Measurements from ENCODE around the gene NFIA. TPM values are rescaled to one million over a fixed set of nuclear protein-coding genes. Genes with fewer than 3 reads are reported as not detected.
"Not testable (repeated sequence)": the region's sequence is repeated elsewhere in the genome, so short reads cannot be mapped to it uniquely, and the experiment has no call there.

NFIA gene
- total and polyA plus RNA-seq, 5 donors from 2014 or later: 0.86 to 3.9 (median 1.7) TPM

DNA sequence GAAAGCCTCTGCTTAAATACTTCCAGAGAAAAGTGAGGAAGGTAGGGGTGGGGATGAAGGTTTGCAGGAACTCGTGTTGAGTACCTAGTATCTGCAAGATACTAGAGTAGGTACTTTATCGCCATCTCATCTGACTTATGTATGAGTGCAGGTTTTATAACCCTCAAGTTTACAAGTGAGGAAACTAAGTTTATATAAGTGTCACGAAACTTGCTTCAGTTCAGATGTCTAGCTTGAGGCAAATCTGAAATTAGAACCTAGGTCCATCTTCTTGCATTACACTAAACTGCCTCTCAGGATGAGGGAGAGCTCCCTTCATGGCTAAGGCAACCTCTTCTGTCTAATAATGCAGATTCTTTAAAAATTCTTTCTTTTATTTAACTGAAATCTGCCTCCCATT, 43.5 kb downstream of the NFIA start:
- Histone ChIP-seq H3K36me3 (ENCODE audit: control insufficient read depth, insufficient read depth, low read length) (no peaks in the 10 kb centered on the region), H3K9me3 (ENCODE audit: control insufficient read depth in 2 of 2, low read length in 2 of 2) (no peaks in the 10 kb centered on the region), H3K4me3 (ENCODE audit: low read depth, low read length) (no peak overlapping the region), H3K4me1 (ENCODE audit: control insufficient read depth, insufficient read depth, low read length, poor library complexity, severe bottlenecking) (no peaks in the 10 kb centered on the region), H3K27me3 (ENCODE audit: control insufficient read depth, insufficient read depth, low read length) (peaks cover 3% of the 10 kb centered on the region), H3K27ac (ENCODE audit: insufficient read depth, low read length, poor library complexity, severe bottlenecking) (no peak overlapping the region)
- ATAC-seq (ENCODE audit: low read depth in 2 of 2) (no peak), DNase-seq (no peak)
- H3K9me3 Mint-ChIP-seq: peaks cover 0 to 2% (median 0%) of the 10 kb centered on the region in 7 donors
- no peak overlapping the region for H3K27ac Mint-ChIP-seq
- H3K27me3 Mint-ChIP-seq: peaks cover 5% of the 10 kb centered on the region
- no peaks in the 10 kb centered on the region for H3K36me3 Mint-ChIP-seq
- H3K4me1 Mint-ChIP-seq: no peaks in the 10 kb centered on the region
- no peak overlapping the region for H3K4me3 Mint-ChIP-seq

DNA sequence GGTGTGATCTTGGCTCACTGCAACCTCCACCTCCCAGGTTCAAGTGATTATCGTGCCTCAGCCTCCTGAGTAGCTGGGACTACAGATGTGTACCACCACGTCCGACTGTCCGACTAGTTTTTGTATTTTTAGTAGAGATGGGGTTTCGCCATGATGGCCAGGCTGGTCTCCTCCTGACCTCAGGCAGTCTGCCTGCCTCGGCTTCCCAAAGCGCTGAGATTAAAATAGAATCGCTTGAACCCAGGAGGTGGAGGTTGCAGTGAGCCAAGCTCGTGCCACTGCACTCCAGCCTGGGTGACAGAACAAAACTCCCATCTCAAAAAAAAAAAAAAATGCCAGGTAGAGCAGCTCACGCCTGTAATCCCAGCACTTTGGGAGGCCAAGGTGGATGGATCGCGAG, 44.5 kb downstream of the NFIA start:
- not testable (repeated sequence) for H3K36me3 Mint-ChIP-seq; H3K36me3 ChIP-seq (ENCODE audit: control insufficient read depth, insufficient read depth, low read length); H3K27ac ChIP-seq (ENCODE audit: insufficient read depth, low read length, poor library complexity, severe bottlenecking); H3K27me3 ChIP-seq (ENCODE audit: control insufficient read depth, insufficient read depth, low read length); H3K27me3 Mint-ChIP-seq; H3K9me3 ChIP-seq (ENCODE audit: control insufficient read depth in 2 of 2, low read length in 2 of 2); H3K4me3 Mint-ChIP-seq; H3K4me1 Mint-ChIP-seq; H3K4me3 ChIP-seq (ENCODE audit: low read depth, low read length); H3K9me3 Mint-ChIP-seq; H3K4me1 ChIP-seq (ENCODE audit: control insufficient read depth, insufficient read depth, low read length, poor library complexity, severe bottlenecking); ATAC-seq (ENCODE audit: low read depth in 2 of 2); DNase-seq; H3K27ac Mint-ChIP-seq

DNA sequence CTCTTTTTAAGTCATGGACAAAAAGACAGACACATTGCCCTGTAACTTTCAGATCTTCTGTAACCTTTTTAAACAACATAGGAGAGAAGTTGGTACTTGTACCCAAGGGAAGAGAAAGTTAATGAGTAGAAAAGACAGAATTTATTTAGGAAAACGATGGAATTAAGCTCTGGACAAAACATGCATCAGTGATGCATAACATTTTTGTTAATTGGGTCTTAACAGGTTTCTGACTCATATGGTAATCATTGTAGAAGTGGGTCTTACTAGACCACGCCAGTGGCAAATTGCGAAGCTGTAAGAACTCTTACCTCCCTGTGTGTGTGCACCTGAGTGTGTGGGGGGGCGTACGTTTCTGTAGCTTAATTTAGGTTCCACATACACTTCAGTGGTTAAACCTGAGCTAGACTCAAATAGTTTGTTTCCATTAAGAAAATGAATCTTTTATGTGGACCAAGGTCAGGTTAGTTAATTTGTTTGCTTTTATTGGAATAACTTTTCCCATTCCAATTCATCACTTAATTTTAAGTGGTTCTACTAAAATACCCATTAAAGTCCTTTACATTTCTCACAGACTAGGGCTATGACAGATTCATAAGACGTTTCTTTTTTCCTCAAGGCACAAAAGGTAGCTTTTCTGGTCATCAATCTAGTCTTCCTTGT, 48.1 kb downstream of the NFIA start:
- Histone ChIP-seq H3K27me3 (ENCODE audit: control insufficient read depth, insufficient read depth, low read length) (peaks cover 2% of the 10 kb centered on the region), H3K4me1 (ENCODE audit: control insufficient read depth, insufficient read depth, low read length, poor library complexity, severe bottlenecking) (no peaks in the 10 kb centered on the region), H3K4me3 (ENCODE audit: low read depth, low read length) (no peak overlapping the region), H3K9me3 (ENCODE audit: control insufficient read depth in 2 of 2, low read length in 2 of 2) (no peaks in the 10 kb centered on the region), H3K36me3 (ENCODE audit: control insufficient read depth, insufficient read depth, low read length) (no peaks in the 10 kb centered on the region), H3K27ac (ENCODE audit: insufficient read depth, low read length, poor library complexity, severe bottlenecking) (no peak overlapping the region)
- Mint-ChIP-seq H3K36me3 (no peaks in the 10 kb centered on the region), H3K27me3 (no peaks in the 10 kb centered on the region), H3K4me3 (no peak overlapping the region), H3K27ac (no peak overlapping the region), H3K4me1 (no peaks in the 10 kb centered on the region), H3K9me3 (peaks cover 0 to 2% (median 0%) of the 10 kb centered on the region in 7 donors)
- DNase-seq (no peak), ATAC-seq (ENCODE audit: low read depth in 2 of 2) (no peak)

DNA sequence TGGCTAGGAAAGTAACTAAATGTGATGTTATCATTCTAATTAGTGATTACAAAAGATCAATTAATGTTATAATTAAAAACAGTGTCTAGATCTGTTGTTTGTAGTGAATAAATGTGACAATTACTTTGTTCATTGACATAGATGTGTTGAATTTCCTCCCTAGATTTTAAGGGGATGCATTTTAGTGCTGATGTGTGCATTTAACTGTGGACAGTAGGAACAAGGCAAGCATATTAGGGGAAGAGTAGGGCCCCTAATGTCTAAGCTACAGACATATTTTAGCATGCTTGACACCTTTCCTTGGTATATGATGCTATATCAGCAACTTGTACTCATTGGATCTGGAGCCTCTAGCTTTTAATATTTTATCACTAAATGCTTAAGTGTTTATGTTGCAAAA, 48.9 kb downstream of the NFIA start:
- Mint-ChIP-seq H3K9me3 (peaks cover 0 to 2% (median 0%) of the 10 kb centered on the region in 7 donors), H3K4me3 (no peak overlapping the region), H3K36me3 (no peaks in the 10 kb centered on the region)

DNA sequence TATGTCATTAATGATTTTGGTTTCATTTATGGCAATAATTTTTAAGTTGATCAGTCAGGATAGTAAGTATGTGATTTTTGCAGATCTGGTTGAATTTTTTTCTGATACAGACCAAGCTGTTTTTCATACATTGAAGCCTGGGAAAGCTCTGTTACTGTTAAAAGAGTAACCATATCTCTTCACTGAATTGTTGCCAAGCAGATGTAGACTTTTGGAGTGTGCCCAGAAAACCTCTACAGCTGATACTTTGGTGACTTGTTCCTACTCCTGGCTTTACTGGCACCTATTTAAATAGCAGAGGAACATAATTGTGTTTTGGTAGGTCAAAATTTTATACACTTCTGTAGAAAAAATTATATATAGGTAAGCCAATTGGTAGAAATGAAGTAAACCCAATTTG, 49.4 kb downstream of the NFIA start:
- Mint-ChIP-seq H3K4me3 (no peak overlapping the region), H3K4me1 (no peaks in the 10 kb centered on the region), H3K9me3 (peaks cover 0 to 2% (median 0%) of the 10 kb centered on the region in 7 donors), H3K27ac (no peak overlapping the region), H3K27me3 (no peaks in the 10 kb centered on the region), H3K36me3 (no peaks in the 10 kb centered on the region)
- Histone ChIP-seq H3K27me3 (ENCODE audit: control insufficient read depth, insufficient read depth, low read length) (peaks cover 2% of the 10 kb centered on the region), H3K36me3 (ENCODE audit: control insufficient read depth, insufficient read depth, low read length) (no peaks in the 10 kb centered on the region), H3K9me3 (ENCODE audit: control insufficient read depth in 2 of 2, low read length in 2 of 2) (no peaks in the 10 kb centered on the region), H3K4me3 (ENCODE audit: low read depth, low read length) (no peak overlapping the region), H3K27ac (ENCODE audit: insufficient read depth, low read length, poor library complexity, severe bottlenecking) (no peak overlapping the region), H3K4me1 (ENCODE audit: control insufficient read depth, insufficient read depth, low read length, poor library complexity, severe bottlenecking) (no peaks in the 10 kb centered on the region)
- DNase-seq (no peak), ATAC-seq (ENCODE audit: low read depth in 2 of 2) (no peak)

More for the DNA sequence above, 48.9 kb downstream of the NFIA start:
- Histone ChIP-seq H3K4me3 (ENCODE audit: low read depth, low read length) (no peak overlapping the region), H3K9me3 (ENCODE audit: control insufficient read depth in 2 of 2, low read length in 2 of 2) (no peaks in the 10 kb centered on the region), H3K36me3 (ENCODE audit: control insufficient read depth, insufficient read depth, low read length) (no peaks in the 10 kb centered on the region), H3K27me3 (ENCODE audit: control insufficient read depth, insufficient read depth, low read length) (peaks cover 2% of the 10 kb centered on the region), H3K4me1 (ENCODE audit: control insufficient read depth, insufficient read depth, low read length, poor library complexity, severe bottlenecking) (no peaks in the 10 kb centered on the region), H3K27ac (ENCODE audit: insufficient read depth, low read length, poor library complexity, severe bottlenecking) (no peak overlapping the region)
- Mint-ChIP-seq H3K4me1 (no peaks in the 10 kb centered on the region), H3K27ac (no peak overlapping the region), H3K27me3 (no peaks in the 10 kb centered on the region)
- DNase-seq (no peak), ATAC-seq (ENCODE audit: low read depth in 2 of 2) (no peak)

DNA sequence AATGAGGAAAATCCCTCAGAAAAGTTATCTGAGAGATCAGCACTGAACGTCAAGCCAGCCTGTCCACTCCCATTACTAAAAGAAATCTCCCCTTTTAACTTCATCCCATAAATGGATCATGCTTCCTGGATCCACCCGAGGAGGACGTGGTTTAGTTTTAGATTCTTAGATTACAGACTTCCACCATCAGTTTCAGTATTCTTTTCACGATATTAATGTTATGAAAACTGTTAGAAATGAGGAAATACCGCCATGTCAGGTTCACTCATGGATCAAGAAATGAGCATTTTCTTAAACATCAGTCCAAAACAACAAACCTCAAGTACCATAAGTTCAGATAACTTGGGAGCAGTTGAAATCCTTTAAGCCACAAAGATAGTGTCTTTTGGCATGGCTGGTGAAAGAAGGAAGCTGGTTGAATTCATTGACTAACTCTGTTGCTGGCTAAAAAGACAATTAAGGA, 49.8 kb downstream of the NFIA start:
- Histone ChIP-seq H3K4me1 (ENCODE audit: control insufficient read depth, insufficient read depth, low read length, poor library complexity, severe bottlenecking) (no peaks in the 10 kb centered on the region), H3K27me3 (ENCODE audit: control insufficient read depth, insufficient read depth, low read length) (peaks cover 2% of the 10 kb centered on the region), H3K4me3 (ENCODE audit: low read depth, low read length) (no peak overlapping the region), H3K9me3 (ENCODE audit: control insufficient read depth in 2 of 2, low read length in 2 of 2) (no peaks in the 10 kb centered on the region), H3K27ac (ENCODE audit: insufficient read depth, low read length, poor library complexity, severe bottlenecking) (no peak overlapping the region), H3K36me3 (ENCODE audit: control insufficient read depth, insufficient read depth, low read length) (no peaks in the 10 kb centered on the region)
- Mint-ChIP-seq H3K9me3 (peaks cover 0 to 2% (median 0%) of the 10 kb centered on the region in 7 donors), H3K27me3 (no peaks in the 10 kb centered on the region), H3K4me1 (no peaks in the 10 kb centered on the region), H3K27ac (no peak overlapping the region), H3K4me3 (no peak overlapping the region), H3K36me3 (no peaks in the 10 kb centered on the region)
- ATAC-seq (ENCODE audit: low read depth in 2 of 2) (no peak), DNase-seq (no peak)

DNA sequence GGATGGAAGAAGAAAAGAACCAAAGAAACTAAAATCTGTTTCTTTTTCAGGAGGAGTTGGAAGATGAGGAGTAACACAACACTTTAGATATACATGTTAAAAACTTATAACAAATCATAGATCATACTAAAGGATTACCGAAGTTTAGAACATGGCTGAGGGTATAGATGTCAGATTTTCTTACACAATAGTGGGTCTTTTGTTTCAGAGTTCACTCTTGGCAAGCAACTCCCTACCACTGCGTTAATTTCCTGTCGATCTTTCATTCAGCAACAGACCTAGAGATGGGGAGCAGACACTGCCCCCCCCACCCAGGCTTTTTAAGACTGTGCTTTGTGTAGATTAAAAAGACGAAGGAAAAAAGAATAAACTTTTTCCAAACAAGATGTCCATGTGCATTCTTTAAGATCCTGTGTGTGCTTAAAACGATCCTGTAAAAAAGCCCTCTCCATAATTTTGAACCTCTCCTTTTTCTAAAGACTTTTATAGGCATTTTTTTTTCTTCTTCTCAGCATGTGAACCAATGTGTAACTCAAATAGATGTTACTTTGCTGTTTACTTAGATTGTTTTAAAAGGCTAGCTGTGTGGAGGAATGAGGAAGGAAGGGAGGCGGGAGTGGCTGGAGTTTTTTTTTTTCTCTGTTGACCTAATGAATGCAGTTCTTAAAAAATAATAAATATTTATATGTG, 50.4 kb downstream of the NFIA start:
- no peaks in the 10 kb centered on the region for H3K36me3 Mint-ChIP-seq
- no peak for DNase-seq
- H3K4me1 Mint-ChIP-seq: no peaks in the 10 kb centered on the region
- peaks cover 0 to 2% (median 0%) of the 10 kb centered on the region in 7 donors for H3K9me3 Mint-ChIP-seq
- no peaks in the 10 kb centered on the region for H3K27me3 Mint-ChIP-seq
- no peak overlapping the region for H3K4me3 Mint-ChIP-seq
- no peak overlapping the region for H3K27ac Mint-ChIP-seq
- Histone ChIP-seq H3K27ac (ENCODE audit: insufficient read depth, low read length, poor library complexity, severe bottlenecking) (no peak overlapping the region), H3K27me3 (ENCODE audit: control insufficient read depth, insufficient read depth, low read length) (peaks cover 2% of the 10 kb centered on the region), H3K4me3 (ENCODE audit: low read depth, low read length) (no peak overlapping the region), H3K36me3 (ENCODE audit: control insufficient read depth, insufficient read depth, low read length) (no peaks in the 10 kb centered on the region), H3K9me3 (ENCODE audit: control insufficient read depth in 2 of 2, low read length in 2 of 2) (no peaks in the 10 kb centered on the region), H3K4me1 (ENCODE audit: control insufficient read depth, insufficient read depth, low read length, poor library complexity, severe bottlenecking) (no peaks in the 10 kb centered on the region)
- no peak for ATAC-seq (ENCODE audit: low read depth in 2 of 2)
